ACC112 (cell line): ENCODE results near the gene KLF7.

Experiments
- H2AFZ ChIP-seq: fragments of 200-600 bp; sonication (generic); one replicate; pipeline ENCODE4 v1.6.0; 2017; ENCODE audit warnings: antibody characterized with exemption, low read length; ENCODE audit not compliant: unreplicated experiment
- H3K27ac ChIP-seq: fragments of 200-600 bp; sonication (generic); 2 replicates; pipeline ENCODE4 v1.5.1; 2014; ENCODE audit warnings: low read depth, mild to moderate bottlenecking, antibody characterized with exemption, low read length, moderate library complexity
- H3K27me3 ChIP-seq: fragments of 200-600 bp; sonication (generic); 2 replicates; pipeline ENCODE4 v1.6.1; 2014; ENCODE audit warnings: mild to moderate bottlenecking, antibody characterized with exemption, low read length, moderate library complexity, mixed read lengths; ENCODE audit not compliant: insufficient read depth
- H3K36me3 ChIP-seq: fragments of 200-600 bp; sonication (generic); 2 replicates; pipeline ENCODE4 v1.6.1; 2016; ENCODE audit warnings: mild to moderate bottlenecking, antibody characterized with exemption, low read length, moderate library complexity, mixed read lengths; ENCODE audit not compliant: insufficient read depth
- H3K4me1 ChIP-seq: fragments of 200-600 bp; sonication (generic); one replicate; pipeline ENCODE4 v1.6.1; 2016; ENCODE audit warnings: low read length, mixed read lengths; ENCODE audit not compliant: insufficient read depth, unreplicated experiment, control insufficient read depth
- H3K4me3 ChIP-seq: fragments of 200-600 bp; sonication (generic); 2 replicates; pipeline ENCODE4 v1.5.1; 2014; ENCODE audit warnings: mild to moderate bottlenecking, low read depth, low read length
- H3K79me2 ChIP-seq: fragments of 200-600 bp; sonication (generic); one replicate; pipeline ENCODE4 v1.6.0; 2016; ENCODE audit warnings: low read length; ENCODE audit not compliant: control insufficient read depth, unreplicated experiment, insufficient read depth

KLF7 gene

GRCh38 chr2:207149249-207150213 lies 16.2 kb downstream of the KLF7 start:
- Histone ChIP-seq H3K79me2 (peaks cover 99% of the 10 kb centered on the region), H3K36me3 (peaks cover 35% of the 10 kb centered on the region), H3K4me1 (peaks cover 77% of the 10 kb centered on the region), H2AFZ (no peak overlapping the region), H3K27me3 (no peaks in the 10 kb centered on the region), H3K4me3 (no peak overlapping the region), H3K27ac (no peak overlapping the region; the same call in 1 of the 2 replicates)

- Histone ChIP-seq H3K4me1 (peaks cover 78% of the 10 kb centered on the region), H2AFZ (no peak overlapping the region), H3K4me3 (no peak overlapping the region), H3K27me3 (no peaks in the 10 kb centered on the region), H3K79me2 (peaks cover 99% of the 10 kb centered on the region), H3K36me3 (peaks cover 35% of the 10 kb centered on the region), H3K27ac (0 out of 2 replicates have a peak overlapping the region, but pooled peaks have one; percentile 0)
Observed at GRCh38 chr2:207148020-207148419, 17.7 kb downstream of the KLF7 start.

- Histone ChIP-seq H3K36me3 (peaks cover 38% of the 10 kb centered on the region), H3K4me3 (peak overlapping the region; percentile 60), H2AFZ (no peak overlapping the region), H3K4me1 (peaks cover 75% of the 10 kb centered on the region), H3K27ac (peak overlapping the region; percentile 67), H3K79me2 (peaks cover 99% of the 10 kb centered on the region), H3K27me3 (no peaks in the 10 kb centered on the region)
Observed at GRCh38 chr2:207144173-207144785, 21.5 kb downstream of the KLF7 start.

- no peaks in the 10 kb centered on the region for H3K27me3 ChIP-seq
- H3K79me2 ChIP-seq, result peaks cover 99% of the 10 kb centered on the region
- peaks cover 75% of the 10 kb centered on the region for H3K4me1 ChIP-seq
- peaks cover 39% of the 10 kb centered on the region for H3K36me3 ChIP-seq
- peak overlapping the region; percentile 67 for H3K27ac ChIP-seq
- no peak overlapping the region for H2AFZ ChIP-seq
- H3K4me3 ChIP-seq, result peak overlapping the region; percentile 60
Observed at GRCh38 chr2:207143215-207144172, 22.3 kb downstream of the KLF7 start.

- Histone ChIP-seq H2AFZ (no peak overlapping the region), H3K4me1 (peaks cover 79% of the 10 kb centered on the region), H3K4me3 (peak overlapping the region; percentile 60; the same call in 1 of the 2 replicates), H3K27me3 (no peaks in the 10 kb centered on the region), H3K36me3 (peaks cover 39% of the 10 kb centered on the region), H3K27ac (peak overlapping the region; percentile 67), H3K79me2 (peaks cover 99% of the 10 kb centered on the region)
Observed at GRCh38 chr2:207142461-207142860, 23.3 kb downstream of the KLF7 start.

DNA sequence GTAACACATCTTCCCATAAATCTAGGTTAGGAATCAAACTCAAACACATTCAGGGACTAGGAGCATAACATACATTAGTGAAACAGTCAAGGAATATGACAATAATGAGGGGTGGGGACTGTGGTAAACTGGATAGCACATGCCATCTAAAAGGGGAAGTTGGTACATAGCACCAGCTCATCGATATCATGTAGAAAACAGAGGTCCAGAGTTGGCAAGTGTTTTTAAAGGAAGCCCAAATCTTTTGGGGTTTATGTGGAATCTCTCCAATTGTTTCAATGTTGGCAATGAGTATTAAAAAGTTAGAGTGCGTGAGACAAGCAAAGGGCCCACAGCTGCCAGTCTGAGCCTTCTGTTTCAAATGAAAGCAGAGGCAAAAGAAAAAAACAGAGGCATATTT lies 24.4 kb downstream of the KLF7 start:
- peaks cover 90% of the 10 kb centered on the region for H3K4me1 ChIP-seq
- no peak overlapping the region for H3K4me3 ChIP-seq
- H3K27ac ChIP-seq, result peak overlapping the region; percentile 67; the same call in 1 of the 2 replicates
- no peaks in the 10 kb centered on the region for H3K27me3 ChIP-seq
- H2AFZ ChIP-seq, result no peak overlapping the region
- H3K79me2 ChIP-seq, result peaks cover 99% of the 10 kb centered on the region
- H3K36me3 ChIP-seq, result peaks cover 31% of the 10 kb centered on the region

GRCh38 chr2:207140265-207140664 lies 25.5 kb downstream of the KLF7 start:
- no peak overlapping the region for H2AFZ ChIP-seq
- H3K27ac ChIP-seq, result no peak overlapping the region
- H3K4me3 ChIP-seq, result no peak overlapping the region
- peaks cover 21% of the 10 kb centered on the region for H3K36me3 ChIP-seq
- no peaks in the 10 kb centered on the region for H3K27me3 ChIP-seq
- H3K79me2 ChIP-seq, result peaks cover 99% of the 10 kb centered on the region
- peaks cover 92% of the 10 kb centered on the region for H3K4me1 ChIP-seq

- Histone ChIP-seq H3K79me2 (peaks cover 99% of the 10 kb centered on the region), H2AFZ (no peak overlapping the region)
Observed at GRCh38 chr2:207139552-207139951, 26.2 kb downstream of the KLF7 start.

GRCh38 chr2:207138627-207139297 lies 27.0 kb downstream of the KLF7 start:
- Histone ChIP-seq H3K79me2 (peaks cover 96% of the 10 kb centered on the region), H3K4me1 (peaks cover 90% of the 10 kb centered on the region)

More at GRCh38 chr2:207139552-207139951, 26.2 kb downstream of the KLF7 start:
- no peak overlapping the region for H3K4me3 ChIP-seq
- peaks cover 92% of the 10 kb centered on the region for H3K4me1 ChIP-seq
- peak overlapping the region; percentile 11; the same call in 1 of the 2 replicates for H3K27ac ChIP-seq
- no peaks in the 10 kb centered on the region for H3K27me3 ChIP-seq
- H3K36me3 ChIP-seq, result peaks cover 26% of the 10 kb centered on the region

More at GRCh38 chr2:207138627-207139297, 27.0 kb downstream of the KLF7 start:
- Histone ChIP-seq H2AFZ (no peak overlapping the region), H3K27ac (peak overlapping the region; percentile 30), H3K4me3 (no peak overlapping the region), H3K27me3 (no peaks in the 10 kb centered on the region), H3K36me3 (peaks cover 26% of the 10 kb centered on the region)
